ENCODE measurements around the gene SNAPC2.

- TF ChIP-seq, protein P1, sequence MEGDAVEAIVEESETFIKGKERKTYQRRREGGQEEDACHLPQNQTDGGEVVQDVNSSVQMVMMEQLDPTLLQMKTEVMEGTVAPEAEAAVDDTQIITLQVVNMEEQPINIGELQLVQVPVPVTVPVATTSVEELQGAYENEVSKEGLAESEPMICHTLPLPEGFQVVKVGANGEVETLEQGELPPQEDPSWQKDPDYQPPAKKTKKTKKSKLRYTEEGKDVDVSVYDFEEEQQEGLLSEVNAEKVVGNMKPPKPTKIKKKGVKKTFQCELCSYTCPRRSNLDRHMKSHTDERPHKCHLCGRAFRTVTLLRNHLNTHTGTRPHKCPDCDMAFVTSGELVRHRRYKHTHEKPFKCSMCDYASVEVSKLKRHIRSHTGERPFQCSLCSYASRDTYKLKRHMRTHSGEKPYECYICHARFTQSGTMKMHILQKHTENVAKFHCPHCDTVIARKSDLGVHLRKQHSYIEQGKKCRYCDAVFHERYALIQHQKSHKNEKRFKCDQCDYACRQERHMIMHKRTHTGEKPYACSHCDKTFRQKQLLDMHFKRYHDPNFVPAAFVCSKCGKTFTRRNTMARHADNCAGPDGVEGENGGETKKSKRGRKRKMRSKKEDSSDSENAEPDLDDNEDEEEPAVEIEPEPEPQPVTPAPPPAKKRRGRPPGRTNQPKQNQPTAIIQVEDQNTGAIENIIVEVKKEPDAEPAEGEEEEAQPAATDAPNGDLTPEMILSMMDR (IDR thresholded peaks at IDR 0.05), result no peak
- TF ChIP-seq ZFX (IDR thresholded peaks at IDR 0.05; ENCODE audit: borderline replicate concordance), result no peak
Measured at GRCh38 chr19:7879836-7880235, 40.3 kb upstream of the SNAPC2 start.
